Neutrophil (primary cell): ENCODE results near the gene BCAS3.

Experiments used
- H3K27ac ChIP-seq: fragments of 200-600 bp; sonication (generic); 2 replicates; pipeline ENCODE4 v1.5.1; 2016; ENCODE audit warnings: mild to moderate bottlenecking, moderate library complexity
- H3K27me3 ChIP-seq: fragments of 200-600 bp; sonication (generic); 2 replicates; pipeline ENCODE4 v1.6.0; 2016; ENCODE audit warnings: mild to moderate bottlenecking
- H3K36me3 ChIP-seq: fragments of 200-600 bp; sonication (generic); 2 replicates; pipeline ENCODE4 v1.5.1; 2017
- H3K4me1 ChIP-seq, 2 experiments: fragments of 200-600 bp in 1 of 2; sonication (generic) in 1 of 2; 1 replicate in 1 of 2; 2 replicates in 1 of 2; pipeline versions ENCODE4 v1.5.1 to v1.6.1; 2013 to 2016; ENCODE audit warnings: low read depth in 1 of 2, low read length in 1 of 2, mild to moderate bottlenecking in 1 of 2, moderate library complexity in 1 of 2; ENCODE audit not compliant: control insufficient read depth in 1 of 2, insufficient read depth in 1 of 2
- H3K4me3 ChIP-seq, 2 experiments: fragments of 200-600 bp in 1 of 2; sonication (generic) in 1 of 2; 1 replicate in 1 of 2; 2 replicates in 1 of 2; pipeline ENCODE4 v1.5.1; 2013 to 2016; ENCODE audit warnings: low read depth in 1 of 2, low read length in 1 of 2, mild to moderate bottlenecking in 1 of 2, moderate library complexity in 1 of 2
- H3K9me3 ChIP-seq: fragments of 200-600 bp; sonication (generic); 2 replicates; pipeline ENCODE4 v1.5.1; 2016
- CTCF ChIP-seq: fragments of 200-600 bp; sonication (generic); IDR thresholded peaks from 2 replicates; pipeline ENCODE4 v1.5.1; 2016; ENCODE audit warnings: antibody characterized with exemption

BCAS3 gene

GRCh38 chr17:61409301-61410112 lies 731.9 kb downstream of the BCAS3 start:
- no peak for TF ChIP-seq CTCF
- H3K4me1 ChIP-seq, result peaks cover 42 to 58% of the 10 kb centered on the region in 2 experiments
- no peak overlapping the region for H3K27ac ChIP-seq
- H3K27me3 ChIP-seq, result peaks cover 100% of the 10 kb centered on the region
- H3K4me3 ChIP-seq, result peak overlapping the region; percentile 37 to 58
- no peaks in the 10 kb centered on the region for H3K9me3 ChIP-seq
- H3K36me3 ChIP-seq, result no peaks in the 10 kb centered on the region

GRCh38 chr17:61410141-61411010 lies 732.7 kb downstream of the BCAS3 start:
- peaks cover 42 to 51% of the 10 kb centered on the region in 2 experiments for H3K4me1 ChIP-seq
- peak; percentile 19 for TF ChIP-seq CTCF
- no peaks in the 10 kb centered on the region for H3K9me3 ChIP-seq
- H3K27me3 ChIP-seq, result peaks cover 100% of the 10 kb centered on the region
- H3K27ac ChIP-seq, result no peak overlapping the region
- no peaks in the 10 kb centered on the region for H3K36me3 ChIP-seq
- H3K4me3 ChIP-seq, result peak overlapping the region; percentile 29 to 69

GRCh38 chr17:61411011-61411260 lies 733.3 kb downstream of the BCAS3 start:
- Histone ChIP-seq H3K9me3 (no peaks in the 10 kb centered on the region), H3K27me3 (peaks cover 100% of the 10 kb centered on the region), H3K27ac (no peak overlapping the region), H3K4me3 (peak overlapping the region; percentile 57 to 69), H3K4me1 (peaks cover 42 to 48% of the 10 kb centered on the region in 2 experiments), H3K36me3 (no peaks in the 10 kb centered on the region)
- peak; percentile 1 for TF ChIP-seq CTCF

- Histone ChIP-seq H3K36me3 (no peaks in the 10 kb centered on the region), H3K4me3 (peak overlapping the region; percentile 57 to 69), H3K27ac (no peak overlapping the region), H3K9me3 (no peaks in the 10 kb centered on the region), H3K27me3 (peaks cover 100% of the 10 kb centered on the region), H3K4me1 (peaks cover 43 to 49% of the 10 kb centered on the region in 2 experiments)
- TF ChIP-seq CTCF, result no peak
Observed at GRCh38 chr17:61411261-61412142, 733.9 kb downstream of the BCAS3 start.

GRCh38 chr17:61412143-61412859 lies 734.6 kb downstream of the BCAS3 start:
- H3K4me3 ChIP-seq, result peak overlapping the region; percentile 57 to 69
- no peak overlapping the region for H3K27ac ChIP-seq
- TF ChIP-seq CTCF, result peak; percentile 79
- H3K27me3 ChIP-seq, result peaks cover 100% of the 10 kb centered on the region
- no peaks in the 10 kb centered on the region for H3K36me3 ChIP-seq
- H3K4me1 ChIP-seq, result peaks cover 46 to 56% of the 10 kb centered on the region in 2 experiments
- no peaks in the 10 kb centered on the region for H3K9me3 ChIP-seq
